HL-60 (cell line): Measurements from ENCODE around the gene TMEM60.
A peak's percentile ranks its signal among the peaks of the same experiment; 100 is the strongest.

ENCODE experiments used
- DNase-seq, 2 experiments: peaks; one replicate each; pipeline ENCODE4 v3.0.0-alpha.2; 2010 to 2020; ENCODE audit warnings: low read depth in 1 of 2, low spot score in 1 of 2
- H3K27ac ChIP-seq: fragments of 250-450 bp; sonication (Bioruptor Pico); replicated peaks from 2 replicates; pipeline ENCODE4 v1.5.1; 2020; ENCODE audit warnings: mild to moderate bottlenecking, moderate library complexity
- H3K27me3 ChIP-seq: fragments of 250-450 bp; sonication (Bioruptor Pico); 2 replicates; pipeline ENCODE4 v1.5.1; 2021; ENCODE audit warnings: mild to moderate bottlenecking, moderate library complexity; ENCODE audit not compliant: insufficient read depth, poor library complexity, severe bottlenecking
- H3K4me3 ChIP-seq: replicated peaks from 2 replicates; pipeline ENCODE4 v1.5.1; 2011; ENCODE audit warnings: mild to moderate bottlenecking, control low read depth, low read length; ENCODE audit not compliant: insufficient read depth
- CTCF ChIP-seq: IDR thresholded peaks from one replicate; pipeline ENCODE4 v1.5.1; 2011; ENCODE audit warnings: low read length, control low read depth, inconsistent platforms; ENCODE audit not compliant: insufficient read depth
- GABPA ChIP-seq: IDR thresholded peaks from 2 replicates; pipeline ENCODE4 v1.6.1; 2012; ENCODE audit warnings: low read depth
- POLR2AphosphoS5 ChIP-seq: IDR thresholded peaks from 2 replicates; pipeline ENCODE4 v1.6.1; 2012; ENCODE audit warnings: low read depth
- REST ChIP-seq: IDR thresholded peaks from 2 replicates; pipeline ENCODE4 v1.6.1; 2012; ENCODE audit warnings: low read depth; ENCODE audit not compliant: insufficient replicate concordance
- SPI1 ChIP-seq: IDR thresholded peaks from 2 replicates; pipeline ENCODE4 v1.6.1; 2012; ENCODE audit warnings: low read depth, mild to moderate bottlenecking, borderline replicate concordance

Gene TMEM60

GRCh38 chr7:77757589-77757988 is 40.6 kb downstream of the TMEM60 start:
- TF ChIP-seq REST (no peak), SPI1 (no peak), POLR2AphosphoS5 (no peak), CTCF (no peak), GABPA (no peak)
- peak in 1 of 2 experiments; percentile 5 for DNase-seq
- H3K27me3 ChIP-seq: no peaks in the 10 kb centered on the region
- no peak overlapping the region for H3K4me3 ChIP-seq
- no peak overlapping the region; the same call in 1 of the 2 replicates for H3K27ac ChIP-seq

- DNase-seq: no peak
- Histone ChIP-seq H3K27ac (peak overlapping the region; percentile 58), H3K27me3 (no peaks in the 10 kb centered on the region), H3K4me3 (no peak overlapping the region)
- TF ChIP-seq POLR2AphosphoS5 (no peak), GABPA (no peak), SPI1 (no peak), REST (no peak), CTCF (no peak)
Observed at GRCh38 chr7:77753173-77753572, 45.1 kb downstream of the TMEM60 start.

GRCh38 chr7:77752016-77752415 is 46.2 kb downstream of the TMEM60 start:
- H3K27me3 ChIP-seq: no peaks in the 10 kb centered on the region
- TF ChIP-seq CTCF (no peak), SPI1 (no peak), POLR2AphosphoS5 (peak; percentile 92), GABPA (peak; percentile 22; the same call in 1 of the 2 replicates), REST (no peak)
- peak overlapping the region; percentile 58 for H3K27ac ChIP-seq
- DNase-seq: peak; percentile 48 to 91
- H3K4me3 ChIP-seq: no peak overlapping the region
